A673 (cell line): ENCODE results near the gene ESPL1.

Source experiments
- CTCF ChIP-seq: fragments of 300-800, 200-600 bp; sonication (generic); conservative IDR thresholded peaks from 2 replicates; pipeline ENCODE4 v1.5.1; 2017; ENCODE audit warnings: low read depth, mild to moderate bottlenecking, antibody characterized with exemption, low read length, moderate library complexity, mixed read lengths
- EZH2 ChIP-seq: fragments of 200-600 bp; sonication (generic); IDR thresholded peaks from 2 replicates; pipeline ENCODE4 v1.6.1; 2017; ENCODE audit warnings: borderline replicate concordance, low read depth, mild to moderate bottlenecking, mixed read lengths, antibody characterized with exemption, low read length; ENCODE audit not compliant: poor library complexity, severe bottlenecking

GRCh38 chr12:53328043-53328435 lies 59.9 kb downstream of the ESPL1 start:
- TF ChIP-seq CTCF, result no peak
- TF ChIP-seq EZH2, result no peak
